GM15510 (cell line): ENCODE results near the gene TPK1.

Experiments
- POLR2A ChIP-seq: IDR thresholded peaks from 3 replicates; pipeline ENCODE4 v1.6.1; 2011; ENCODE audit warnings: borderline replicate concordance; ENCODE audit not compliant: insufficient read length; ENCODE audit errors: extremely low read depth

The TPK1 gene

GRCh38 chr7:144579687-144580086 lies 256.2 kb downstream of the TPK1 start:
- no peak for TF ChIP-seq POLR2A

- no peak for TF ChIP-seq POLR2A
Measured at GRCh38 chr7:144575456-144575855, 260.4 kb downstream of the TPK1 start.

GRCh38 chr7:144568233-144568632 lies 267.6 kb downstream of the TPK1 start:
- TF ChIP-seq POLR2A = no peak

- TF ChIP-seq POLR2A = no peak
Measured at GRCh38 chr7:144565586-144565985, 270.3 kb downstream of the TPK1 start.

- no peak for TF ChIP-seq POLR2A
Measured at GRCh38 chr7:144549861-144550260, 286.0 kb downstream of the TPK1 start.

- TF ChIP-seq POLR2A = no peak
Measured at GRCh38 chr7:144548556-144548955, 287.3 kb downstream of the TPK1 start.

- TF ChIP-seq POLR2A = no peak
Measured at GRCh38 chr7:144547888-144548287, 288.0 kb downstream of the TPK1 start.

GRCh38 chr7:144546782-144547181 lies 289.1 kb downstream of the TPK1 start:
- TF ChIP-seq POLR2A = no peak

- TF ChIP-seq POLR2A = no peak
Measured at GRCh38 chr7:144545330-144545729, 290.5 kb downstream of the TPK1 start.

- no peak for TF ChIP-seq POLR2A
Measured at GRCh38 chr7:144534655-144535395, 301.0 kb downstream of the TPK1 start.

GRCh38 chr7:144534196-144534595 lies 301.7 kb downstream of the TPK1 start:
- TF ChIP-seq POLR2A = no peak

- TF ChIP-seq POLR2A = no peak
Measured at GRCh38 chr7:144531181-144531580, 304.7 kb downstream of the TPK1 start.

- no peak for TF ChIP-seq POLR2A
Measured at GRCh38 chr7:144529269-144529926, 306.5 kb downstream of the TPK1 start.

- TF ChIP-seq POLR2A = no peak
Measured at GRCh38 chr7:144528536-144529045, 307.3 kb downstream of the TPK1 start.

GRCh38 chr7:144527051-144527471 lies 308.8 kb downstream of the TPK1 start:
- TF ChIP-seq POLR2A = no peak

GRCh38 chr7:144525956-144526355 lies 309.9 kb downstream of the TPK1 start:
- no peak for TF ChIP-seq POLR2A
